Amniotic epithelial cell (primary cell): Measurements from ENCODE around the gene BEX2.
A peak's percentile ranks its signal among the peaks of the same experiment; 100 is the strongest.
"Not testable (repeated sequence)": the region's sequence is repeated elsewhere in the genome, so short reads cannot be mapped to it uniquely, and the experiment has no call there.

Experiments
- DNase-seq: peaks from one replicate; pipeline ENCODE4 v3.0.0-alpha.2; 2010; ENCODE audit warnings: low read depth

BEX2 gene

DNA sequence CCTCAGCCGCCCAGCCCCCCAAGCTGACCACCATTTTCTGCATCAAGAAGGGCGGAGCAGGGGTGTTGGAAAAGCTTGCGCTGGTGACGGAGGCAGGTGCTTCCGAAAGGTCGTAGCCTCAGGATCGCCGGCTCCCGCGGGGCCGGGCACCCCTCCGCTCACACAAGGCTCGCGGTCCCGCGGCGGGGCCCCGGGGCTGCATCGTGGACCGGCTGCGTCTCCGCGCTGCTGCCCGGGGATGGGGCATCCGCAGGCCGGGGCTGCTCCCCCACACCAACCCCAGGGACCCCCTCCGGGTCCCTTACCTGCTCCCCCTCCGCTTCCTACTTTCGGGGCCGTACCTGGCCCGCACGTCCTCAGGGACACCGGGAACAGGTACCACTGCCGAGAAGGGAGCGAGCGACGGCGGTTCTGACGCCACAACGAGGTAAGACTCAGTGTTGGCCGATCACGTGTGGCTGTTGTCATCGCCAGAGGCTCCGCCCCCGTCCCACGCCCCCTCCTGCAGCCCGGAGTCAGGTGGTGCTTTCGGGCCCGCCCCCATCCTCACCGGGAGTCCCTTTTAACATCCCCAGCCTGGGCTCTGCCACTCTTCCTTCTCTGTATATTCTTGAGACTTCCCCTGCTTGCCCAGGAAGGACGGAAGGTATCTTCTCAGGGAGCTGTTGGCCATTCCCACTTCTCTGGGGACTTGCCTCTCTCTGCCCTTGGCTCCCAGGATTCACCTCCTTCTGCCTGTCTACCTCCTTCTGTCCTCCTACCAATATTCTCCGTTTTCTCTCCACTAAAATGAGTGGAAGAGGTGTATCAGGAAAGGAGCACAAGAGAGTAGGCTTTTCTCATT is at the start of gene BEX2:
Gene BEX2, minus strand, starts transcription at position 436 of the 844 bp plus-strand sequence. CDS start 1,014 bp downstream, outside the sequence.
- DNase-seq: peak; percentile 25

DNA sequence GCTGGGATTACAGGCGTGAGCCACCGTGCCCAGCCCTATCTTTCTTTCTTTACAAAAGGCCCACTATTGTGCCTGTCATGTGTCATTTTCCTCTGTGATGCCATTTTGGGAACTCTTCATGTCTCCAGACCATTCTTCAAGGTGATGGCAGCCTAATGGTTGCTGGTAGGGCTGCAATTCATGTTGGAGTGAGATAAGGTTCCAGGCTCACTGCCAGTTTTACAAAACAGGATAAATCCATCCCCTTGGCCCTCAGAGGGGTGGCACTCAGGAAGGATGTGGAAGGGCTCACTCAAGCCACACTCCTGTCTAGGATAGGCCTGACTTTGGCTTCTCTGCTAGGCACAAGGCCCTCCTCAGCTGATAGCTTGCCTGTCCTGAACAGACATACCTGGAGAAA is 49.3 kb upstream of the BEX2 start:
- DNase-seq: peak; percentile 60

DNA sequence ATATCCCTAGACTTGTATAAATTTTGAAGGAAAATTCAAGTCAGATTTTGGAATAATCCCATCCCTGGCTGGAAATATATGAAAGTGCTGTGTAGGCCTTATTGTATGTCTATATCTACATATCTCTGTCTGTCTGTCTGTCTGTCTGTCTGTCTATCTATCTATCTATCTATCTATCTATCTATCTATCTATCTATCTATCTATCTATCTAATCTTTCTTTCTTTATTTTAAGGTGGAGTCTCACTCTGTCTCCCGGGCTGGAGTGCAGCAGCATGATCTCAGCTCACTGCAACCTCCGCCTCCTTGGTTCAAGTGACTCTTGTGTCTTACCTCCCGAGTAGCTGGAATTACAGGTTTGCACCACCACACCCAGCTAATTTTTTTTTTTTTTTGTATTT is 48.8 kb upstream of the BEX2 start:
- DNase-seq: not testable (repeated sequence)

DNA sequence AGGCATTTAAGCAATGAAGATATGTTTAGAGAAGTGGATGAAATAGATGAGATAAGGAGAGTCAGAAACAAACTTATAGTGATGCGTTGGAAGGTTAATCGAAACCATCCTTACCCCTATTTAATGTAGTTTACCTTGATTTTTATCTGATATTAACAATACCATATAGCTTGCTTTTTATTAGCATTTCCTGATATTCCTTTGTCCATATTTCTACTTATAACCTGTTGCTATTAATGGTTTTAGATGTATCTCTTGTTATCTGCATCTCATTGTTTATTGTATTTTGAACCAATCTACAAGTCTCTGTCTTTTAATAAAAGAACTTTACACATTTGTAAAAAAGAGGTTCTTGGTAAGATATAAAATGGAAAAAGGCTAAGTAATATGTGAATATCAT is 47.1 kb upstream of the BEX2 start:
- DNase-seq: no peak

DNA sequence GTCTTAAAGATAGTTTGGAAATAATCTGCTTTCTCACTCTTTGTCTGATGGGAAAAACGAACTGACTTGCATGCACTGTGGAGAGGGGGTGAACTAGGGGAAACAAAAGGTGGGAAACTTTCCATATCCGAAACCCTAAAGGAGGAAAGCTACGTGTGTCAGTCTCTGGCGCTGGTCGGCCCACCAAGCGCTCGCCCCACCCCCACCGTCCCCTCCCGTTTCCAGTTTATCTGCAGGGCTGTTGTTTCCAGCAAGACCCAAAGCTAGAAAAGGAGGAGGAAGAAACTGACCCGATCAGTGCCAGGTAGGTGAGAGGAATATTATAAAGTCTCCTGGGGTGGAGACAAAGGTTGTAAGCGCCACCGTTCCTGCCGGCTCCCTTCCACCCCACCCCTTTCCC is 46.1 kb upstream of the BEX2 start:
- no peak for DNase-seq

DNA sequence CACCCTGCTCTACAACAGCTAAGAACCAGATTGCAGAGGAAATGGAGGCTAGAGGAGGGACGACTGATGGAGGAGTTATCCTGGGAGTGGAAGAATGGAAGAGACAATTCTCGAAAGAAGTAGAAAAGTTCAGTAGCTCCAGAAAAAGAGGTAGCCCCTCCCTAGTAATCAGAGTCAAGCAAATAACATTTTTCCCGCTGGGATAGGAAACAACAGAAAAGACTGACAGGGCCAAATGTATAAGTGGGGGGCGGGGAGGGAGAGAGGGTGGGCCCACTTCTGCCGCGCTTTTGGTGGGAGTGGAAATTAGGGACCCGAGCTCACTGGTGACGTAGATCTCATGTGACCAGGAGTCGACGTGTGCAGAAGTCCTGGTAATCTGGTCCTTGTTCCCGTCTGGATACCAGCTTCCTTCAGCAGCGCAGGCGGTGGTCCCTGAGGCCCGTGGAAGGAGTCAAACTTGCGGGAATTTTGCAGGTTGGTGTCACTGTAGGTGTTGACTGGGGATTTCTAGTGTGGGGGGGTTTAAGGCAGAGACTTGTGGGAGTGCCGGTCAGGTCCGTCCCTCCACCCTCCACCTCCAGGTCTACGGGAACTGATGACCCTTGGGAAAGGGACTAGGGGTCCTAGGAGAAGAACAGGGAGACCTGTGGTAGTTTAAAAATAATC is 45.5 kb upstream of the BEX2 start, which contains the start of gene TCEAL9:
Gene TCEAL9, plus strand, starts transcription at position 377 of the 669 bp plus-strand sequence. CDS start 1,179 bp downstream, outside the sequence.
- DNase-seq: peak; percentile 83

DNA sequence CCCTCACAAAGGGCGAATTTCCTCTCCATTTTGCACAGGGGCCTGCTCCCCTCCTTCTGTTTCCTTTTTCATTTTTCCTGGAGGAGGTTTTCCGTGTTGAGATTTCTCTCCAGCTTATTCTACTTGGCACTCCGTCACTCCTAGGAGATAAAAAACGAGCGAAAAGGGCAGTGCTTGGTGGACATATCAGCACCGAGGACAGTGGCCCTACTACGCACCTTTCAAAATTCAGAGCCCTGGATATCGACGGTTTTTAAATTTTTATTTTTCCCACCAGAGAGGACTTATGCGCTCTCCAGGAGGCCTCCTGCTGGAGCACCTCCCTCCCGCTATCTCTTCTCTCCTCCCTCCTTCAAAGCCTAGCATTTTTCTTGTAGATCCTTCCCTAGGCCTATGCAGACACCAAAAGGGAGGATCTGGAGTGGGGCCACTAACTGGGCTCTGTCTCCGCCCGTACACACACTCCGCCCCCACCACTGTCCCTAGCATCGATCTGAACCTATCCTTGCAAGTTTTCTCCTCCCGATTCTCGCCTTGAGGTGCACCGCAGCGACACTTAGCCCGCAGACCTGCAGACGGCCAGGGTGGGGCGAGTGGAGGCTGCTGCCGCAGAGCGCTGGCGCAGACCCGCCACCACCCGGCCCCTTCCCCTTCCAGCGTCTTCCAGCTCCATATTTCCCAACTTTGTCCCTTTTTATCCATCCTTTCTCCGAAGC is 37.0 kb upstream of the BEX2 start:
- no peak for DNase-seq

DNA sequence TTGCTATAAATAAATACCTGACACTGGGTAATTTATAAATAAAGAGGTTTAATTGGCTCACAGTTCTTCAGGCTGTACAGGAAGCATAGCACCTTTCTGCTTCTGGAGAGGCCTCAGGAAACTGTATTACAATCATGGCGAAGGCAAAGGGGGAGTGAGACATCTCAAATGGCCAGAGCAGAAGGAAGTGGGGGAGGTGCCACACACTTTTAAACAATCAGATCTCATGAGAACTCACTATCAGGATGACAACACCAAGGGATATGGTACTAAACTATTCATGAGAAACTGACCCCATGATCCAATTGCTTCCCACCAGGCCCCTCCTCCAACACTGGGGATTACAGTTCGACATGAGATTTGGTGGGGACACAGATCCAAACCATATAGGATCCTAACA is 33.8 kb upstream of the BEX2 start:
- DNase-seq: no peak

DNA sequence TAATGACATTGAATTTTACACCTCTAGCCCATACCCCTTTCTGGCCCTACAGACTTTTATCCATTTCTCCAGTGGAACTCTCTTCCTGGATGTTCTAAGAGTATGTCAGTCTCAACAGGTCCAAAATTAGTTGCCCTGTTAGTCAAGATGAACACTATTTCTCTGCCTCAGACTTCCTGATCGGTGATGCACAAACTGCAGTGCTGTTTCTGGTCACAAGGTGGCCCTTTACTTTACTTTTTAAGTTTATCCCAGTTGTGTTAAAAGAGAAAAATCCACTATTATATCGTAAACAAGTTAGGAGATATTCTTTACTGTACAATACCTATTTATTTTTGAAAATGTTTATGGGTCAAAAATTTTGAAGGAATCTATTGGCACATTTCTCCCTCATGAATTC is 32.3 kb upstream of the BEX2 start:
- peak; percentile 40 for DNase-seq

DNA sequence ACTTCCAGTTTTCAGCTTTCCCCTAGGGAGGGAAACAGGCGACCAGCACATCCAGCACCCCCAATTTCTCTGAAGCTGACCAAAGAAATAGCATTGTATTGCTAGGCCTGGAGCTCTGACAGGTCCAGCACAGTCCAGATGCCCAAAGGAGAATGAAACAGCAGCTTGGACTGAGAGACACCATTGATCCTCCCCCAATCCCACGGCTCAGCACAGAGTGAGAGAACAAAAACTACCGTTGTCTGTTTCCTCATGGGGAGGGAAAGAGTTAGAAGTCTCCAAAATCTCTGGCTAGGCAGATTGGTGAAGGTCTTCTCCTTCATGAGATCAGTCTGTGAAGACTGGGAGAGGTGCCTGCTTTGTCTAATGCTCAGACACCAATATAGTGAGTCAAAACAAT is 27.9 kb upstream of the BEX2 start:
- DNase-seq: no peak

DNA sequence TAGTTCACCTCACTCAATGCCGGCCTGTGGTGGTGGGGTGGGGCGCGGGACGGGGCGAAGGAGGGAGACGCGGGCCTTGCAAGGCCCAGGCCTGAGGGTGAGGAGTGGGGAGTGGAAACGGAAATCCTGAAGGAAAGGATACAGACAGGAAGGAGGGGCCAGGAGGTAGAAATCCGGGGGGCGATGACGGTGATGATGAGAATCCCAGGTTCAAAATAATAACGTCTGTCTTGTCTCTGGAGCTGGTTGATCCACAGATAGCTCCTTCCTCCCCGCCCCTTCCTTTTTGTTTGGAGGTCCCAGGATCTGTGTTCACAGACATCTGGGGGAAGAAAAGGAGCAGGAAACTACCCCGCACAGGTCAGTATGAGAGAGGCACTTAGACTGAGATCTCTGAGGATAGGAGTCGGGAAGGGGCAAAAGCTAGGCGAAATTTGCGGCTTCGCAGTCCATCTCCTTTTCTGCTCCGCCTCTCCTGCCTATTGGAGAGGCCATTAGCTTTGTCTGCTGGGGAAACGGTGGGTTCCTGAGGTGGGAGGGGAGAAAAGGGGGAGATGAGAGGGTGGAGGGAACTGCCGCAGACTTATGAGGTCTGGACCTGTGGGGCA is 20.0 kb upstream of the BEX2 start:
- DNase-seq: no peak

DNA sequence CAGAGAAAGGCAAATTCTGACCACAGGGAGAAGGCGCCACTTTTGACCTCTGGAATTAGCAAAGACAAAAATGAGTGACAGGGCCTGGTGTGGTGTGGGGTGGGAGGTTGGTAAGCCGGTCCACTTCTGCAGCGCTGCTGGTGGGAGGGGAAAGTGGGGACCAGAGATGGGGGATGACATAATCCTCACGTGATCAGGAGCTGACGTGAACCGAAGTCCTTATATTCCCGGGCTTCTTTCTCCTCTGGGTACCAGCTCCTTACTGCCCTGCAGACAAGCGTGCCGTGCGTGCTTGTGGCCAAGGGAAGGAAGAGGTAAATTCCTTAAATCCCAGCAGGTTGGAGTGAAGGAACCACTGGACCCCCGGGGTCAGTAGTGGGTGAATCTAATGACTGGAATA is 19.2 kb upstream of the BEX2 start, which contains the start of gene TCEAL7:
Gene TCEAL7, plus strand, starts transcription at position 249 of the 400 bp plus-strand sequence. CDS start 1,165 bp downstream, outside the sequence.
- peak; percentile 32 for DNase-seq

DNA sequence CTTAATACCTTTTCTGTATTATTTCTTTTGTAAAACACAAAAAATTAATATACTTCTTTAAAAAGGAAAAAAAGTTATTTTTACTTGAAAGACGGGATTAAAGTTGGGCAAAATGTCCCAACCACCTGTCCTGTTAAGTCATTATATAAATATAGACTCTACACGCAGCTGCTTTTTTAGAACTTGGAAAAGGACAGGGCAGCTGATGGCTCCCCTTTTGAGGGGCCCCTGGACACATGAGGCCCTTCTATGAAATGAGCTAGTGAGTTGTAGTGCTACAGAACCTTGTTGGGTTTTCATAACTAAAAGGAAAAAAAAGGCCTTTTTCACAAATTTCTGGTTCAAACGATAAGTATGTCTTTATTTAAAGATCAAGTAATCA is 600 bp upstream of the BEX2 start:
- DNase-seq: no peak

DNA sequence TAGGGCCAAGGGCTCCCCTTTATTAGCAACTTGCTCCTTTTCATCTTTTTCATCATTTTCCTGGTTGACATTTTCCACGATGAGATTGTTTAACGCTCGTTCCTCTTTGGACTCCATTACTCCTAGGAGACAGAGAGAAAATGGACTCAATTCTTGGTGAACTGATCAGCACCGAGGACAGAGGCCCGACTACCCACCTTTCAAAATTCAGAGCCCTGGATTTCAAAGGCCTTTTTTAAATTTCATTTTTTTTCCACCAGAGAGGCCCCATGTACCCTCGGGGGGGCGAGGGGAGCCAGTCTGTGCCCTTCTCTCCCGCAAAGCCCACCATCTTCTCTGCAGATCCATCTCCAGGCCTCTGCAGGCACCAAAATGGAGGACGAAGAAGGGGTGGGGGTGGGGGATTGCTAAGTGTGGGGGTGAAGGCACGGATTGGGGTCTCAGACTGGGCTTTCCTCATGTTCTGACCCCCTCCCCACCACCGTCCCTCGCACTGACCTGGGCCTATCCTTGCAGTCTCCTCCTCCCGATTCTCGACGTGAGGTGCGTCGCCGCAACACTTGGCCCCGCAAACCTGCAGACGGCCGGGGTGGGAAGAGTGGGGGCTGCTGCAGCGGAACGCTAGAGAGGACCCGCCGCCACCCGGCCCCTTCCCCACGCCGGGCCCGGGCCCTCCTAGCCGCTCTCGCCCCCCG is 783 bp downstream of the BEX2 start:
- DNase-seq: no peak

DNA sequence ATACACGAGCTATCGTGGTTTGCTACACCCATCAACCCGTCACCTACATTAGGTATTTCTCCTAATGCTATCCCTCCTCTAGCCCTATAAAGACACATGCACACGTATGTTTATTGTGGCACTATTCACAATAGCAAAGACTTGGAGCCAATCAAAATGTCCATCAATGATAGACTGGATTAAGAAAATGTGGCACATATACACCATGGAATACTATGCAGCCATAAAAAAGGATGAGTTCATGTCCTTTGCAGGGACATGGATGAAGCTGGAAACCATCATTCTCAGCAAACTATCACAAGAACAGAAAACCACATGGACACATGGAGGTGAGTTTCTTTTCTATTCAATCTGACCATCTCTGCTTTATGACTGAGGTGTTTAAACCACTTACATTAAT is 5.1 kb downstream of the BEX2 start:
- not testable (repeated sequence) for DNase-seq

DNA sequence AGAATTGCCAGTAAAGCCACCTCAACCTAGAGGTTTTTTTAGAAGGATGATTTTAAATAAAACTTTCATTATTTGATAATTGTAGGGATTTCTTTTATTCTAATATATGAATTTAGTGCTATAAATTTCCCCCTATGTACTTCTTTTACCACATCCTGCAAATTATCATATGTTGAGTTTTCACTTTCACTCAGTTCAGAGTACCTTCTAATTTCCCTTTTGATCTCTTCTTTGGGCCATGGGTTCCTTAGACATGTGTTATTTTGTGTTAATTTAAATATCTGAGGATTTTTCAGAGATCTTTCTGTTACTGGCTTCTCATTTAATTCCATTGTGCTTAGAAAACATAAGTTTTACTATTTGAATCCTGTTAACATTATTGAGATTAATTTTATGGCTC is 6.1 kb downstream of the BEX2 start:
- no peak for DNase-seq

DNA sequence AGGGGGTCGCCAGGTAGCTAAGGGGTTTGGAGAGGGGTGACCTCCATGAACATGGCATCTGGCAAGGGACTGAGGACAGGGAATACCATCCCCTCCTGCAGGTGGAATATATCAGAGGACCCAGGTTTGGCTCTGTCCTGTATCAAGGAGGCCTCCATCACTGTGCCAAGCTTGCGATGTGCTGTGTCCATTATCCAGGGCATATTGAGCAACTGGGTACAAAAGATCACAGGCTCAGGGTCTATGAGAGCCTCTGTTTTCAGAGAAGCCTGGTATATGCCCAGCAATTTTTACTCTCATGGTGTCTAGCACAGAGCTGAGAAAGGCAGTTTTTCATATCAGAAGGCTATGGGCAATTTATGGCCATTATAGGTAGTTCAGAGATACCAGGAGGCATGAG is 17.7 kb downstream of the BEX2 start:
- DNase-seq: no peak

DNA sequence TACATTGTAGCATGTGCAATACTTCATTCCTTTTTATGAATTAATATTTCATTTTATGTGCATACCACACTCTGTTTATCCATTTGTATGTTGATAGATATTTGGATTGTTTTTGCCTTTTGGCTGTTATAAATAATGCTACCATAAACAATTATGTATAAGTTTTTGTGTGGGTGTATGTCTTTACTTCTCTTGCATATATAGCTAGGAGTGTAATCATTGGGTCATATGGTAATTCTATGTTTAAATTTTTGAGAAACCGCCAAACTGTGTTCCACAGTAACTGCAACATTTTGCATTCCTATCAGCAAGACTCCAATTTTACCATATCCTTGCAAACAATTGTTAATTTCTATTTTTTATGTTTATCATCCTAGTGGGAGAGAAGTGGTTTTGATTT is 31.2 kb downstream of the BEX2 start:
- no peak for DNase-seq

DNA sequence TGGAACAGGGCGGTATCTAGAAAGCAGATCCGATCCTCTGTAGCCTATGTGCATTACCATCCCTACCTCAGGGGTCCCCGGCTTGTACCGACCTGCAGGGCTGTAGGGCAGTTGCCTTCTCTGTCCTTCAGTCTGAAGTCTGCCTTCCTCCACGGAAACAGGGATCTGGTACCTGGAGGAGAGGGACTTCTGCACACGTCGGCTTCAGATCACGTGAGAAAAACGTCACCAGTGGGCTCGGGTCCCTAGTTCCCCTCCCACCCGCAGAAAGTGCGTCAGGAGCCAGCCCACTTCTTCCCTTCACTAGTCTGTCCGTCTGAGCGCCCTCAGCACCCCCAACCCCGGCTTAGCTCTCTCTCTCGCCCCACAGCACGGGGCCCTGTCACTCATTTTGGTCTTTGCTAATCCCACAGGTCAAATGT is 34.2 kb downstream of the BEX2 start, which contains the start of gene TCEAL5:
Gene TCEAL5, minus strand, starts transcription at position 170 of the 422 bp plus-strand sequence. CDS start 2,187 bp downstream, outside the sequence.
- DNase-seq: no peak

DNA sequence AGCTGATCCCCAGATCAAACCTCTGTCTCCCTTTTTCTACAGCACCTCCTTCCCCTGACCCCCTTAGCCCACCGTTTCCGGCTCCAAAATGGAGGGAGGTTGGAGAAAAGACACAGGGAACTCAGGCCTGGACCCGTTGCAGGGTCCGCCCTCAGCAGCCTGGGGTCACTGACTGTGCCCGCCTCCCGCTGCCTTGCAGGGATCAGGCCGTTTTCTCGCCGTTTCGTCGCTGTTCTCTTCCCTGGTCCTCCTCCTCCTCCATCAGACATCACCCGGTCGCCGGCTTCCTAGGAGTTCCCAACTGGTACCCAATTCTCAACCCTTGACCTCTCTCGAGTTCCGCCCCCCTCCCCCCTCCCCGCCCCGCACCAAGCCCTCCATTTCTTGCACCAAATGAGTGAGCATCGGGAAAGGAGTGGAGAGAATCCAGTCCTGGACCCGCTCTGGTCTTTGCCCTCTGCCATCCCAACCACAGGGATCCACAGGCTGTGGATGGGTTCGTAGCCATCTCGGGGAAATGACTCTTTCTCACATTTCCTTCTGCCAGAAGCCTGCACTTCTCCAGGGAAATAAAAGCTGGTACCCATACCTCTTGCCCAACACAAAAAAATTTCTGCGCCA is 34.7 kb downstream of the BEX2 start:
- DNase-seq: no peak

DNA sequence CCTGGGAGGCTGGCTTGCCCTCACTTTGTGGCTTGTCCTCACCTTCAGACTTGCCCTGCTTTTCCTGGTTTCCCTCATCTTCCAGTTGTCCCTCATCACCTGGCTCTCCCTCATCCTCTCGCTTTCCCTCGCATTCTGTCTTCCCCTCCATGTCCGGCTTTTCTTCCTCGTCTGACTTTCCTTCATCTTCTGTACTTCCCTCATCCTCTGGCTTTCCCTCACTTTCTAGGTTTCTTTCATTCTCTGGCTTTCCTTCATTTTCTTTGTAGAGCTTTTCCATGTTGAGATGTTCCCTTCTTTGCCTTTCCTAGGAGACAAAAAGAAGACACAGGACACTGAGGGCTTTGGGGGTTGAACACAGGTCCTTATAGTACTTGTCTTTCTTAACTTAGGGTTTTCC is 36.5 kb downstream of the BEX2 start:
- no peak for DNase-seq
